ENCODE measurements around the gene RARRES1.

The RARRES1 gene

GRCh38 chr3:158770741-158771350 is 38.6 kb upstream of the RARRES1 start:
- TF ChIP-seq CTCF (conservative IDR thresholded peaks at IDR 0.05; ENCODE audit: control insufficient read depth, insufficient read depth, low read depth, low read length), result no peak
- no peak overlapping the region for H3K4me3 ChIP-seq (ENCODE audit: control insufficient read depth, low read depth, low read length)
- DNase-seq (ENCODE audit: low read depth), result no peak

- peak; percentile 87 for DNase-seq (ENCODE audit: low read depth)
These were observed 37.9 kb upstream of the RARRES1 start for GRCh38 chr3:158769952-158770740.

GRCh38 chr3:158769549-158769948 is 37.3 kb upstream of the RARRES1 start:
- no peak overlapping the region for H3K4me3 ChIP-seq (ENCODE audit: control insufficient read depth, low read depth, low read length)
- DNase-seq (ENCODE audit: low read depth), result no peak
- TF ChIP-seq CTCF (conservative IDR thresholded peaks at IDR 0.05; ENCODE audit: control insufficient read depth, insufficient read depth, low read depth, low read length), result no peak

More at GRCh38 chr3:158769952-158770740, 37.9 kb upstream of the RARRES1 start:
- no peak for TF ChIP-seq CTCF (conservative IDR thresholded peaks at IDR 0.05; ENCODE audit: control insufficient read depth, insufficient read depth, low read depth, low read length)
- H3K4me3 ChIP-seq (ENCODE audit: control insufficient read depth, low read depth, low read length), result no peak overlapping the region

GRCh38 chr3:158768881-158769543 is 36.8 kb upstream of the RARRES1 start:
- no peak overlapping the region for H3K4me3 ChIP-seq (ENCODE audit: control insufficient read depth, low read depth, low read length)
- no peak for TF ChIP-seq CTCF (conservative IDR thresholded peaks at IDR 0.05; ENCODE audit: control insufficient read depth, insufficient read depth, low read depth, low read length)
- peak; percentile 96 for DNase-seq (ENCODE audit: low read depth)

- no peak for TF ChIP-seq CTCF (conservative IDR thresholded peaks at IDR 0.05; ENCODE audit: control insufficient read depth, insufficient read depth, low read depth, low read length)
- DNase-seq (ENCODE audit: low read depth), result peak; percentile 70
- H3K4me3 ChIP-seq (ENCODE audit: control insufficient read depth, low read depth, low read length), result no peak overlapping the region
These were observed 36.1 kb upstream of the RARRES1 start for GRCh38 chr3:158768361-158768787.

- no peak for TF ChIP-seq CTCF (conservative IDR thresholded peaks at IDR 0.05; ENCODE audit: control insufficient read depth, insufficient read depth, low read depth, low read length)
- no peak for DNase-seq (ENCODE audit: low read depth)
- H3K4me3 ChIP-seq (ENCODE audit: control insufficient read depth, low read depth, low read length), result no peak overlapping the region
These were observed 34.1 kb upstream of the RARRES1 start for GRCh38 chr3:158766364-158766763.
